Measurements from ENCODE around the gene OLFML1.

DNA sequence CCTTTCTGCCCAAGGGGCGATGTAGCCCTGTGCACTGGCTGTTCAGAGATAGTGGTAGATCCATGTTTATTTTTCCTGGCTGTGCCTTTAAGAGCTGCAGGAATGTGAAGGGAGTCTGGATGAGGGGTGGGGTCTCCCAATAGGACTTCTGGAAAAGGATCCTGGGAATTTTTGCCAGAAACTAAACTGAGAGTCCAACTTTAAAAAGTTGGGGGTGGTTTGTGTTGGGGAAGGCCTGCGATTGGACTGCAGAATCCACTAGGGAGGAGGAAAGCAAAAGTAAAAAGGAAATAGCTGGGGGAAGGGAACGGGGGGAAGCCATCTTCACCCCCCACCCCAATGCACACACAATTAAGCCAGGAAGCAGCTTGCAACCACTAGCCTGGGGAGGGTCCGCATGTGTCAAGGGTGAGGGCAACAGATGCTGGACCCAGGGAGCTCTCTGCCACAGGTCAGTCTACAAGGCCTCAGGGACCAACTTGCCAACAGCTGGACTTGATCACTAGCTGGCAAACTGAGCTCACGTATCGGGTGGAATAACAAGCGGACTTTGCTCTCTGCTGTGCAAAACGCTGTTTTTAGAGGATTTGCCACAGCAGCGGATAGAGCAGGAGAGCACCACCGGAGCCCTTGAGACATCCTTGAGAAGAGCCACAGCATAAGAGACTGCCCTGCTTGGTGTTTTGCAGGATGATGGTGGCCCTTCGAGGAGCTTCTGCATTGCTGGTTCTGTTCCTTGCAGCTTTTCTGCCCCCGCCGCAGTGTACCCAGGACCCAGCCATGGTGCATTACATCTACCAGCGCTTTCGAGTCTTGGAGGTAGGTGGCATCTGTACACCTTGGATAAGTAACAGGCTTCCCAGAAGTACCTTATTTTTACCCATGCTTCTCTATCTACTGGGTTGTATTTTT is at the start of gene OLFML1:
- TF ChIP-seq POLR2A (IDR thresholded peaks at IDR 0.05) (no peak), EP300 (IDR thresholded peaks at IDR 0.05) (no peak)
